Lung (tissue), 12 donors: ENCODE results near the gene ALOX15. TPM values are rescaled to one million over a fixed set of nuclear protein-coding genes. Genes with fewer than 3 reads are reported as not detected.
"Not testable (repeated sequence)": the region's sequence is repeated elsewhere in the genome, so short reads cannot be mapped to it uniquely, and the experiment has no call there.

Source experiments
- ATAC-seq: fragments of 200-7000 bp; cut with Tn5 transposase; one replicate; pipeline ENCODE4 v1.9.1; 2020; ENCODE audit warnings: moderate number of reproducible peaks; ENCODE audit not compliant: insufficient read depth, low FRiP score
- DNase-seq, 3 donors: peaks; one replicate each; pipeline ENCODE4 v3.0.0-alpha.2; 2013 to 2017
- H3K27ac ChIP-seq, 2 donors: one replicate each; pipeline ENCODE4 v1.5.1; 2013; ENCODE audit warnings: mild to moderate bottlenecking in 2 of 2, moderate library complexity in 2 of 2, control low read depth in 1 of 2, inconsistent platforms in 1 of 2, low read depth in 1 of 2, low read length in 1 of 2
- H3K27me3 ChIP-seq, 3 donors: one replicate each; pipeline ENCODE4 v1.5.1; 2013; ENCODE audit warnings: low read length in 2 of 3; ENCODE audit not compliant: control insufficient read depth in 3 of 3, insufficient read depth in 3 of 3
- H3K36me3 ChIP-seq, 4 donors: one replicate each; pipeline ENCODE4 v1.5.1; 2013; ENCODE audit warnings: low read length in 4 of 4, mild to moderate bottlenecking in 1 of 4, moderate library complexity in 1 of 4; ENCODE audit not compliant: control insufficient read depth in 4 of 4, insufficient read depth in 4 of 4
- H3K4me1 ChIP-seq, 5 donors: one replicate each; pipeline ENCODE4 v1.5.1; 2013; ENCODE audit warnings: low read length in 5 of 5, mild to moderate bottlenecking in 2 of 5, moderate library complexity in 1 of 5; ENCODE audit not compliant: control insufficient read depth in 5 of 5, insufficient read depth in 5 of 5
- H3K4me3 ChIP-seq: one replicate; pipeline ENCODE4 v1.5.1; 2013; ENCODE audit warnings: mild to moderate bottlenecking, control low read depth, moderate library complexity
- H3K9ac ChIP-seq, 2 donors: one replicate each; pipeline ENCODE4 v1.5.1; 2013; ENCODE audit warnings: low read length in 2 of 2, control low read depth in 1 of 2; ENCODE audit not compliant: insufficient read depth in 1 of 2
- H3K9me3 ChIP-seq, 4 donors: one replicate each; pipeline ENCODE4 v1.5.1; 2013; ENCODE audit warnings: low read length in 3 of 4, mild to moderate bottlenecking in 1 of 4, moderate library complexity in 1 of 4; ENCODE audit not compliant: control insufficient read depth in 4 of 4, insufficient read depth in 3 of 4
- CTCF ChIP-seq: IDR thresholded peaks from 2 replicates; pipeline ENCODE4 v1.5.1; 2012; ENCODE audit warnings: mild to moderate bottlenecking; ENCODE audit errors: control extremely low read depth, extremely low read depth
- WGBS, 2 donors: extraction: QIAGEN DNeasy Blood & Tissue Kit; methylation state at CpG; one replicate each; pipeline ENCODE4 v1.1.7; 2013; 5-methylcytosine and 5-hydroxymethylcytosine counted together
- polyA plus RNA-seq, 2 donors: library from polyadenylated mRNA; stranded (reverse); fragments of 200-250 nt; gene quantifications; one replicate each; pipeline ENCODE4 v1.2.1, GENCODE V29; 2013
- total RNA-seq, 2 donors: library from RNA; depleted of rRNA in 1 of 2; stranded (reverse); fragments of >200 nt in 1 of 2; gene quantifications; one replicate each; pipeline ENCODE4 v1.2.1, GENCODE V29; 2014 to 2021
- donor health status: control.
- donor health status: control.
- donor health status: Bipolar disorder and iron deficiency.
- donor health status: healthy.
- donor health status: DM: yes; HTN: yes; CAD: no.

Gene ALOX15
- total and polyA plus RNA-seq, 4 donors = 3.3 to 14.0 (median 5.6) TPM

- TF ChIP-seq CTCF = no peak
- H3K9me3 ChIP-seq = no peaks in the 10 kb centered on the region
- no peak overlapping the region for H3K4me3 ChIP-seq
- peaks cover 4 to 65% (median 20%) of the 10 kb centered on the region in 5 donors for H3K4me1 ChIP-seq
- WGBS, 2 donors = 96 to 97% methylated on average over 31 to 36 of the region's 36 CpGs
- ATAC-seq (no peak), DNase-seq (no peak)
- H3K9ac ChIP-seq = no peak overlapping the region
- no peak overlapping the region for H3K27ac ChIP-seq
- H3K27me3 ChIP-seq = no peaks in the 10 kb centered on the region
- H3K36me3 ChIP-seq = peaks cover 0 to 6% (median 0%) of the 10 kb centered on the region in 4 donors
Observed at GRCh38 chr17:4596636-4597380, 44.7 kb downstream of the ALOX15 start.

- H3K27me3 ChIP-seq, H3K9me3 ChIP-seq, ATAC-seq, H3K36me3 ChIP-seq, DNase-seq, H3K9ac ChIP-seq, H3K27ac ChIP-seq, H3K4me3 ChIP-seq: not testable (repeated sequence)
- WGBS, 2 donors = 94 to 95% methylated on average over 22 to 23 of the region's 23 CpGs
- H3K4me1 ChIP-seq = peaks cover 4 to 72% (median 19%) of the 10 kb centered on the region in 5 donors
Observed at GRCh38 chr17:4595685-4596342, 45.7 kb downstream of the ALOX15 start.

GRCh38 chr17:4594931-4595684 lies 46.4 kb downstream of the ALOX15 start:
- no peak for ATAC-seq
- no peak overlapping the region for H3K4me3 ChIP-seq
- no peaks in the 10 kb centered on the region for H3K27me3 ChIP-seq
- no peak for TF ChIP-seq CTCF
- H3K4me1 ChIP-seq = peaks cover 4 to 65% (median 13%) of the 10 kb centered on the region in 5 donors
- no peak overlapping the region for H3K9ac ChIP-seq
- H3K9me3 ChIP-seq = no peaks in the 10 kb centered on the region
- peak overlapping the region in 1 of 2 donors; percentile 4 for H3K27ac ChIP-seq
- peak; percentile 62 to 76 (median 65) for DNase-seq
- H3K36me3 ChIP-seq = peaks cover 0 to 6% (median 0%) of the 10 kb centered on the region in 4 donors
- WGBS, 2 donors = 21 to 37% methylated on average over 29 of the region's 29 CpGs

- peaks cover 0 to 6% (median 0%) of the 10 kb centered on the region in 4 donors for H3K36me3 ChIP-seq
- no peak overlapping the region for H3K27ac ChIP-seq
- DNase-seq (peak in 1 of 3 donors; percentile 38), ATAC-seq (no peak)
- H3K4me3 ChIP-seq = no peak overlapping the region
- H3K9me3 ChIP-seq = no peaks in the 10 kb centered on the region
- WGBS, 2 donors = 88 to 90% methylated on average over 7 of the region's 7 CpGs
- TF ChIP-seq CTCF = no peak
- H3K9ac ChIP-seq = no peak overlapping the region
- no peaks in the 10 kb centered on the region for H3K27me3 ChIP-seq
- H3K4me1 ChIP-seq = peaks cover 3 to 59% (median 11%) of the 10 kb centered on the region in 5 donors
Observed at GRCh38 chr17:4594406-4594805, 47.1 kb downstream of the ALOX15 start.
